CD4-positive, alpha-beta T cell (primary cell): ENCODE results near the gene CD19. TPM values are rescaled to one million over a fixed set of nuclear protein-coding genes. Genes with fewer than 3 reads are reported as not detected.
A peak's percentile ranks its signal among the peaks of the same experiment; 100 is the strongest.

Source experiments
- ATAC-seq: fragments of 200-7000 bp; cut with Tn5 transposase; one replicate; pipeline ENCODE4 v1.10.0; 2022; ENCODE audit warnings: mild to moderate bottlenecking; ENCODE audit not compliant: poor library complexity
- CTCF ChIA-PET: fragments of 350-600 bp; sonication (Branson Sonifier 250); formaldehyde crosslinking; loops from one replicate; lab custom pipeline; 2021; ENCODE audit warnings: antibody characterized with exemption, inconsistent platforms; lab: Charles Lee
- POLR2A ChIA-PET: fragments of 350-600 bp; sonication (Branson Sonifier 250); formaldehyde crosslinking; loops from one replicate; lab custom pipeline; 2021; ENCODE audit warnings: antibody characterized with exemption, inconsistent platforms; lab: Charles Lee
- DNase-seq, 14 experiments: peaks; one replicate each; pipeline ENCODE4 v3.0.0-alpha.2; 2013 to 2020; ENCODE audit warnings: mixed read lengths in 2 of 14
- H3K27ac ChIP-seq, 2 donors: one replicate each; pipeline versions ENCODE4 v1.5.1 to v1.7.0; 2013; ENCODE audit warnings: low read length in 2 of 2, low read depth in 1 of 2, mild to moderate bottlenecking in 1 of 2
- H3K27me3 ChIP-seq, 2 experiments: 1 replicate in 1 of 2; 2 replicates in 1 of 2; pipeline versions ENCODE4 v1.6.1 to v1.7.0; 2013; ENCODE audit warnings: low read length in 2 of 2, control low read depth in 1 of 2, mild to moderate bottlenecking in 1 of 2, moderate library complexity in 1 of 2; ENCODE audit not compliant: insufficient read depth in 2 of 2, control insufficient read depth in 1 of 2
- H3K36me3 ChIP-seq: one replicate; pipeline ENCODE4 v1.6.1; 2013; ENCODE audit warnings: low read length, control low read depth; ENCODE audit not compliant: insufficient read depth
- H3K4me1 ChIP-seq: one replicate; pipeline ENCODE4 v1.6.1; 2013; ENCODE audit warnings: low read length, control low read depth; ENCODE audit not compliant: insufficient read depth
- H3K4me3 ChIP-seq: one replicate; pipeline ENCODE4 v1.5.1; 2013; ENCODE audit warnings: mild to moderate bottlenecking, low read length, moderate library complexity
- H3K9me3 ChIP-seq, 2 experiments: 1 replicate in 1 of 2; 2 replicates in 1 of 2; pipeline versions ENCODE4 v1.6.1 to v1.7.0; 2013; ENCODE audit warnings: low read length in 2 of 2, mild to moderate bottlenecking in 2 of 2, control low read depth in 1 of 2, moderate library complexity in 1 of 2; ENCODE audit not compliant: control insufficient read depth in 1 of 2, insufficient read depth in 1 of 2
- H3K27ac Mint-ChIP-seq: one replicate; pipeline ENCODE4 v1.8.0; 2020; ENCODE audit warnings: mixed read lengths
- H3K27me3 Mint-ChIP-seq: one replicate; pipeline ENCODE4 v1.8.0; 2021; ENCODE audit warnings: mixed read lengths
- H3K36me3 Mint-ChIP-seq: one replicate; pipeline ENCODE4 v1.8.0; 2021; ENCODE audit warnings: low read depth, mixed read lengths
- H3K4me1 Mint-ChIP-seq: one replicate; pipeline ENCODE4 v1.8.0; 2021; ENCODE audit warnings: low read depth, mixed read lengths
- H3K4me3 Mint-ChIP-seq: one replicate; pipeline ENCODE4 v1.8.0; 2020; ENCODE audit warnings: mild to moderate bottlenecking, mixed read lengths
- H3K9me3 Mint-ChIP-seq: one replicate; pipeline ENCODE4 v1.8.0; 2020; ENCODE audit warnings: mixed read lengths
- CTCF ChIP-seq: fragments of 200-600 bp; IDR thresholded peaks from one replicate; pipeline ENCODE4 v1.8.0; 2022; ENCODE audit warnings: antibody characterized with exemption, mild to moderate bottlenecking
- intact Hi-C, 2 experiments: fragments of 100-400 bp; cut with DNase I in 1 of 2; cut with micrococcal nuclease in 1 of 2; formaldehyde crosslinking; loops; one replicate each; pipeline versions ENCODE4 v1.15.1 to v1.9.0; 2023 to 2025; cut with DNase I, micrococcal nuclease
- total RNA-seq, 174 experiments: library from RNA in 2 of 174; stranded (reverse) in 2 of 174; gene quantifications; one replicate each; pipeline ENCODE4 v1.2.3 and lab custom pipeline; 2021 to 2026

The CD19 gene
- total RNA-seq, 2 experiments from 2014 or later, result 0.14 to 0.27 TPM

- peak overlapping the region; percentile 99 for H3K4me3 ChIP-seq
- no peaks in the 10 kb centered on the region for H3K27me3 ChIP-seq
- H3K9me3 ChIP-seq, result peaks cover 5 to 13% of the 10 kb centered on the region in 2 experiments
- peak overlapping the region in 1 of 2 donors; percentile 88 for H3K27ac ChIP-seq
- TF ChIP-seq CTCF, result no peak
- H3K36me3 Mint-ChIP-seq, result peaks cover 81% of the 10 kb centered on the region
- ATAC-seq (no peak), DNase-seq (peak in 1 of 14 experiments; percentile 31)
- CTCF ChIA-PET, result interaction anchor here (0.7 to 1.1 kb wide), 2 partner anchors 38 to 45 kb away, joined by 3 read pairs; no protein-coding TSS in a partner anchor
- H3K4me3 Mint-ChIP-seq, result peak overlapping the region; percentile 100
- H3K4me1 ChIP-seq, result peaks cover 54% of the 10 kb centered on the region
- H3K9me3 Mint-ChIP-seq, result peaks cover 6% of the 10 kb centered on the region
- peaks cover 45% of the 10 kb centered on the region for H3K4me1 Mint-ChIP-seq
- POLR2A ChIA-PET, result interaction anchor here (1.2 to 8.2 kb wide), 6 partner anchors 10 to 38 kb away, joined by 3 to 100 read pairs (median 35); partner anchors contain the start of genes NFATC2IP and SPNS1
- intact Hi-C loops, result loop anchor here (2.0 to 5.0 kb wide), 2 partner anchors 25 to 671 kb away; no protein-coding TSS in a partner anchor
- H3K27ac Mint-ChIP-seq, result peak overlapping the region; percentile 100
- H3K27me3 Mint-ChIP-seq, result no peaks in the 10 kb centered on the region
- peaks cover 56% of the 10 kb centered on the region for H3K36me3 ChIP-seq
Measured at GRCh38 chr16:28983644-28984043, 51.9 kb downstream of the CD19 start.

DNA sequence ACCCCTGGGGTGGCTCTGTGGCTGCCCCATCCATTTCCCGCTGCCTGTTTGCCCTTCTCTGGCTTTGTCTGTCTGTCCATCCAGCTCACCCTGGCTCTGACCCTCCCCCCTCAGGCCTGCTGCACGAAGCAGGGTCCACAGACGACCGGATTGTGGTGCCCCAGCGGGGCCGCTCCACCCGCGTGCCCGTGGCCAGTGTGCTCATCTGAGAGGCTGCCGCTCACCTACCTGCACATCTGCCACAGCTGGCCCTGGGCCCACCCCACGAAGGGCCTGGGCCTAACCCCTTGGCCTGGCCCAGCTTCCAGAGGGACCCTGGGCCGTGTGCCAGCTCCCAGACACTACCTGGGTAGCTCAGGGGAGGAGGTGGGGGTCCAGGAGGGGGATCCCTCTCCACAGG, 52.3 kb downstream of the CD19 start:
- ATAC-seq, result no peak
- Histone ChIP-seq H3K4me3 (peak overlapping the region; percentile 99), H3K4me1 (peaks cover 58% of the 10 kb centered on the region), H3K36me3 (peaks cover 57% of the 10 kb centered on the region), H3K27me3 (no peaks in the 10 kb centered on the region), H3K9me3 (peaks cover 5 to 13% of the 10 kb centered on the region in 2 experiments), H3K27ac (peak overlapping the region; percentile 78 to 88)
- ChIA-PET CTCF (interaction anchor here (1.1 kb wide), 1 partner anchor 44 kb away, joined by 3 read pairs; no protein-coding TSS in a partner anchor), POLR2A (interaction anchor here (1.2 to 8.2 kb wide), 8 partner anchors 10 to 91 kb away, joined by 3 to 100 read pairs (median 24); partner anchors contain the start of genes NFATC2IP and SPNS1)
- Mint-ChIP-seq H3K9me3 (peaks cover 6% of the 10 kb centered on the region), H3K27ac (peak overlapping the region; percentile 100), H3K4me3 (peak overlapping the region; percentile 100), H3K36me3 (peaks cover 85% of the 10 kb centered on the region), H3K4me1 (peaks cover 49% of the 10 kb centered on the region), H3K27me3 (no peaks in the 10 kb centered on the region)
- intact Hi-C loops, result loop anchor here (2.0 to 5.0 kb wide), 2 partner anchors 25 to 672 kb away; no protein-coding TSS in a partner anchor
- DNase-seq, result peak in 2 of 14 experiments; percentile 25 to 44
- no peak for TF ChIP-seq CTCF

GRCh38 chr16:28984619-28985135, 52.9 kb downstream of the CD19 start, which contains the start of gene LAT:
Gene LAT (plus strand): TSS chr16:28985052. CDS start chr16:28985418, 366 bp downstream.
- H3K4me1 ChIP-seq, result peaks cover 64% of the 10 kb centered on the region
- DNase-seq, result peak; percentile 69 to 91 (median 86)
- ChIA-PET CTCF (interaction anchor here (0.9 to 1.1 kb wide), 2 partner anchors 44 to 56 kb away, joined by 3 read pairs; no protein-coding TSS in a partner anchor), POLR2A (interaction anchor here (0.8 to 8.2 kb wide), 13 partner anchors 9 to 161 kb away, joined by 3 to 100 read pairs (median 5); partner anchors contain the start of genes NFATC2IP, SPNS1 and TUFM)
- intact Hi-C loops, result loop anchor here (2.0 to 5.0 kb wide), 2 partner anchors 24 to 672 kb away; no protein-coding TSS in a partner anchor
- H3K27ac Mint-ChIP-seq, result peak within 1 kb of the TSS; percentile 100
- peaks cover 91% of the 10 kb centered on the region for H3K36me3 Mint-ChIP-seq
- TF ChIP-seq CTCF, result no peak
- peaks cover 5 to 13% of the 10 kb centered on the region in 2 experiments for H3K9me3 ChIP-seq
- ATAC-seq, result peak; percentile 71
- H3K27ac ChIP-seq, result peak within 1 kb of the TSS; percentile 78 to 88
- peaks cover 59% of the 10 kb centered on the region for H3K36me3 ChIP-seq
- peaks cover 55% of the 10 kb centered on the region for H3K4me1 Mint-ChIP-seq
- peak within 1 kb of the TSS; percentile 99 for H3K4me3 ChIP-seq
- no peaks in the 10 kb centered on the region for H3K27me3 ChIP-seq
- H3K27me3 Mint-ChIP-seq, result no peaks in the 10 kb centered on the region
- H3K4me3 Mint-ChIP-seq, result peak within 1 kb of the TSS; percentile 100
- H3K9me3 Mint-ChIP-seq, result peaks cover 6% of the 10 kb centered on the region
